Gastroesophageal sphincter (tissue), 4 donors: ENCODE data around the gene THADA. TPM values are rescaled to one million over a fixed set of nuclear protein-coding genes. Genes with fewer than 3 reads are reported as not detected.
"Not testable (repeated sequence)": the region's sequence is repeated elsewhere in the genome, so short reads cannot be mapped to it uniquely, and the experiment has no call there.

ENCODE experiments used
- ATAC-seq: fragments of 150-250 bp; one replicate; pipeline ENCODE4 v1.9.1; 2016; ENCODE audit warnings: mild to moderate bottlenecking, moderate library complexity
- H3K27ac ChIP-seq, 4 donors: fragments of 200-600 bp; sonication (generic) in 3 of 4; 1 replicate in 3 of 4; 2 replicates in 1 of 4; pipeline ENCODE4 v1.5.1; 2016 to 2019
- H3K27me3 ChIP-seq: fragments of 200-600 bp; sonication (generic); one replicate; pipeline ENCODE4 v1.5.1; 2019
- H3K36me3 ChIP-seq, 2 donors: fragments of 200-600 bp; sonication (generic); one replicate each; pipeline ENCODE4 v1.5.1; 2019; ENCODE audit warnings: control low read depth in 1 of 2
- H3K4me1 ChIP-seq, 3 donors: fragments of 200-600 bp; sonication (generic); 1 replicate in 2 of 3; 2 replicates in 1 of 3; pipeline ENCODE4 v1.5.1; 2016 to 2019; ENCODE audit warnings: control low read depth in 2 of 3
- H3K4me3 ChIP-seq, 2 donors: fragments of 200-600 bp; sonication (generic); one replicate each; pipeline ENCODE4 v1.5.1; 2019; ENCODE audit warnings: mild to moderate bottlenecking in 1 of 2, moderate library complexity in 1 of 2
- H3K9me3 ChIP-seq, 3 donors: fragments of 200-600 bp; sonication (generic); one replicate each; pipeline ENCODE4 v1.5.1; 2017 to 2019; ENCODE audit warnings: control low read depth in 2 of 3
- CTCF ChIP-seq, 4 experiments: fragments of 200-600 bp in 2 of 4; fragments of 450-650 bp in 2 of 4; sonication (generic) in 1 of 4; IDR thresholded peaks; one replicate each; pipeline ENCODE4 v1.5.1; 2017 to 2019; ENCODE audit warnings: antibody characterized with exemption in 4 of 4, mild to moderate bottlenecking in 2 of 4, moderate library complexity in 2 of 4
- EP300 ChIP-seq: sonication (generic); formaldehyde crosslinking; IDR thresholded peaks from one replicate; pipeline ENCODE4 v1.6.1; 2017; ENCODE audit warnings: antibody characterized with exemption, mild to moderate bottlenecking
- POLR2A ChIP-seq, 2 donors: fragments of 450-650 bp; IDR thresholded peaks; one replicate each; pipeline ENCODE4 v1.6.1; 2017; ENCODE audit warnings: antibody characterized with exemption in 2 of 2, mild to moderate bottlenecking in 2 of 2, moderate library complexity in 1 of 2
- POLR2AphosphoS5 ChIP-seq: sonication (generic); formaldehyde crosslinking; IDR thresholded peaks from one replicate; pipeline ENCODE4 v1.6.1; 2017; ENCODE audit warnings: antibody characterized with exemption
- WGBS, 2 donors: methylation state at CpG; one replicate each; pipeline ENCODE4 v1.1.5; 2018; ENCODE audit warnings: low coverage in 1 of 2; 5-methylcytosine and 5-hydroxymethylcytosine counted together
- total RNA-seq, 4 donors: library from RNA; depleted of rRNA; stranded (reverse); fragments of >200 nt; gene quantifications; one replicate each; pipeline ENCODE4 v1.1.0, GENCODE V29; 2016

Gene THADA
- total RNA-seq, 4 donors from 2014 or later, result 19.7 to 34.4 (median 22.3) TPM

- Histone ChIP-seq H3K9me3 (peaks cover 0 to 10% (median 0%) of the 10 kb centered on the region in 3 donors), H3K27ac (no peak overlapping the region), H3K4me3 (no peak overlapping the region), H3K27me3 (no peaks in the 10 kb centered on the region), H3K36me3 (peaks cover 0 to 67% of the 10 kb centered on the region in 2 donors), H3K4me1 (peaks cover 0 to 2% (median 0%) of the 10 kb centered on the region in 3 donors)
- ATAC-seq, result no peak
- WGBS, 2 donors, result 79 to 90% methylated on average over 4 of the region's 4 CpGs
- TF ChIP-seq EP300 (no peak), CTCF (IDR thresholded peaks at IDR 0.05) (no peak), POLR2A (IDR thresholded peaks at IDR 0.05) (no peak), POLR2AphosphoS5 (no peak)
Measured at GRCh38 chr2:43288417-43289305, 307.2 kb downstream of the THADA start.

GRCh38 chr2:43285987-43286386 lies 309.9 kb downstream of the THADA start:
- TF ChIP-seq POLR2AphosphoS5, result no peak
- no peak for TF ChIP-seq CTCF (IDR thresholded peaks at IDR 0.05)
- no peak for TF ChIP-seq EP300
- no peak for TF ChIP-seq POLR2A (IDR thresholded peaks at IDR 0.05)
- peaks cover 0 to 70% of the 10 kb centered on the region in 2 donors for H3K36me3 ChIP-seq
- 59 to 100% methylated on average over 1 to 2 of the region's 2 CpGs for WGBS, 2 donors
- H3K27me3 ChIP-seq, result no peaks in the 10 kb centered on the region
- no peaks in the 10 kb centered on the region for H3K4me1 ChIP-seq
- H3K4me3 ChIP-seq, result no peak overlapping the region
- no peak for ATAC-seq
- peaks cover 0 to 10% (median 0%) of the 10 kb centered on the region in 3 donors for H3K9me3 ChIP-seq
- H3K27ac ChIP-seq, result no peak overlapping the region

- Histone ChIP-seq H3K4me3 (no peak overlapping the region), H3K36me3 (peaks cover 0 to 69% of the 10 kb centered on the region in 2 donors), H3K4me1 (no peaks in the 10 kb centered on the region), H3K27ac (no peak overlapping the region), H3K9me3 (peaks cover 0 to 10% (median 0%) of the 10 kb centered on the region in 3 donors), H3K27me3 (no peaks in the 10 kb centered on the region)
- no peak for ATAC-seq
- no peak for TF ChIP-seq EP300
- no peak for TF ChIP-seq CTCF (IDR thresholded peaks at IDR 0.05)
- WGBS, 2 donors, result 100% methylated on average over 1 of the region's 1 CpG; no CpG with 5 or more reads in 1 of the 2 donors
Measured at GRCh38 chr2:43284967-43285366, 310.9 kb downstream of the THADA start.

GRCh38 chr2:43284347-43284746 lies 311.5 kb downstream of the THADA start:
- WGBS, 2 donors, result no CpG with 5 or more reads among the region's 6 CpGs
- not testable (repeated sequence) for ATAC-seq, H3K27me3 ChIP-seq

GRCh38 chr2:43280994-43281393 lies 314.8 kb downstream of the THADA start:
- no peak for ATAC-seq
- no peak for TF ChIP-seq CTCF (IDR thresholded peaks at IDR 0.05)
- H3K36me3 ChIP-seq, result peaks cover 0 to 58% of the 10 kb centered on the region in 2 donors
- no peak overlapping the region for H3K4me3 ChIP-seq
- H3K27ac ChIP-seq, result no peak overlapping the region
- WGBS, 2 donors, result 38 to 44% methylated on average over 1 to 2 of the region's 2 CpGs
- H3K9me3 ChIP-seq, result peaks cover 0 to 10% (median 0%) of the 10 kb centered on the region in 3 donors
- peaks cover 5 to 35% (median 13%) of the 10 kb centered on the region in 3 donors for H3K4me1 ChIP-seq
- no peaks in the 10 kb centered on the region for H3K27me3 ChIP-seq

More at GRCh38 chr2:43284347-43284746, 311.5 kb downstream of the THADA start:
- not testable (repeated sequence) for H3K4me3 ChIP-seq, H3K27ac ChIP-seq, H3K4me1 ChIP-seq
- H3K9me3 ChIP-seq, result peaks cover 0 to 10% (median 0%) of the 10 kb centered on the region in 3 donors
- H3K36me3 ChIP-seq, result peaks cover 0 to 75% of the 10 kb centered on the region in 2 donors
